OCI-LY3 (cell line): ENCODE measurements around the gene SERPINI1.

Source experiments
- EZH2phosphoT487 ChIP-seq: fragments of 200-600 bp; shearing (Covaris generic); IDR thresholded peaks from 2 replicates; pipeline ENCODE4 v1.6.1; 2018; ENCODE audit warnings: antibody characterized with exemption, mixed run types, low read depth
- TF ChIP-seq, protein P1 (sequence below): fragments of 200-600, 300-600 bp; sonication (generic); IDR thresholded peaks from 2 replicates; pipeline ENCODE4 v1.5.1; 2014; ENCODE audit warnings: antibody characterized with exemption, low read length, low read depth

- TF ChIP-seq, protein P1, sequence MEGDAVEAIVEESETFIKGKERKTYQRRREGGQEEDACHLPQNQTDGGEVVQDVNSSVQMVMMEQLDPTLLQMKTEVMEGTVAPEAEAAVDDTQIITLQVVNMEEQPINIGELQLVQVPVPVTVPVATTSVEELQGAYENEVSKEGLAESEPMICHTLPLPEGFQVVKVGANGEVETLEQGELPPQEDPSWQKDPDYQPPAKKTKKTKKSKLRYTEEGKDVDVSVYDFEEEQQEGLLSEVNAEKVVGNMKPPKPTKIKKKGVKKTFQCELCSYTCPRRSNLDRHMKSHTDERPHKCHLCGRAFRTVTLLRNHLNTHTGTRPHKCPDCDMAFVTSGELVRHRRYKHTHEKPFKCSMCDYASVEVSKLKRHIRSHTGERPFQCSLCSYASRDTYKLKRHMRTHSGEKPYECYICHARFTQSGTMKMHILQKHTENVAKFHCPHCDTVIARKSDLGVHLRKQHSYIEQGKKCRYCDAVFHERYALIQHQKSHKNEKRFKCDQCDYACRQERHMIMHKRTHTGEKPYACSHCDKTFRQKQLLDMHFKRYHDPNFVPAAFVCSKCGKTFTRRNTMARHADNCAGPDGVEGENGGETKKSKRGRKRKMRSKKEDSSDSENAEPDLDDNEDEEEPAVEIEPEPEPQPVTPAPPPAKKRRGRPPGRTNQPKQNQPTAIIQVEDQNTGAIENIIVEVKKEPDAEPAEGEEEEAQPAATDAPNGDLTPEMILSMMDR, result no peak
- TF ChIP-seq EZH2phosphoT487, result no peak
Observed at GRCh38 chr3:167863811-167864551, 128.5 kb downstream of the SERPINI1 start.
